Activated CD4-positive, alpha-beta T cell treated with anti-CD3 and anti-CD28 coated beads for 36 hours (primary cell): ENCODE measurements around the gene SPECC1L. TPM values are rescaled to one million over a fixed set of nuclear protein-coding genes. Genes with fewer than 3 reads are reported as not detected.
"Not testable (repeated sequence)": the region's sequence is repeated elsewhere in the genome, so short reads cannot be mapped to it uniquely, and the experiment has no call there.

Source experiments
- ATAC-seq: fragments of 200-7000 bp; cut with Tn5 transposase; one replicate; pipeline ENCODE4 v1.10.0; 2021; ENCODE audit warnings: mild to moderate bottlenecking, moderate library complexity
- CTCF ChIA-PET: fragments of 350-600 bp; sonication (Branson Sonifier 250); formaldehyde crosslinking; loops from one replicate; lab custom pipeline; 2021; ENCODE audit warnings: antibody characterized with exemption; lab: Charles Lee
- POLR2A ChIA-PET: fragments of 350-600 bp; sonication (Branson Sonifier 250); formaldehyde crosslinking; loops from one replicate; lab custom pipeline; 2021; ENCODE audit warnings: antibody characterized with exemption, inconsistent platforms; lab: Charles Lee
- DNase-seq: peaks from one replicate; pipeline ENCODE4 v3.0.0-alpha.2; 2020
- H3K27ac Mint-ChIP-seq: one replicate; pipeline ENCODE4 v1.8.0; 2021; ENCODE audit warnings: mixed read lengths
- H3K27me3 Mint-ChIP-seq: one replicate; pipeline ENCODE4 v1.8.0; 2021; ENCODE audit warnings: mixed read lengths
- H3K36me3 Mint-ChIP-seq: one replicate; pipeline ENCODE4 v1.8.0; 2021; ENCODE audit warnings: low read depth, mixed read lengths
- H3K4me1 Mint-ChIP-seq: one replicate; pipeline ENCODE4 v1.8.0; 2021; ENCODE audit warnings: mixed read lengths
- H3K4me3 Mint-ChIP-seq: one replicate; pipeline ENCODE4 v1.8.0; 2021; ENCODE audit warnings: mild to moderate bottlenecking, moderate library complexity, mixed read lengths
- H3K9me3 Mint-ChIP-seq: one replicate; pipeline ENCODE4 v1.8.0; 2021; ENCODE audit warnings: low read depth, mixed read lengths
- intact Hi-C, 2 experiments: fragments of 100-400 bp; cut with DNase I in 1 of 2; cut with micrococcal nuclease in 1 of 2; formaldehyde crosslinking; loops; one replicate each; pipeline versions ENCODE4 v1.14.2 to v1.15.1; 2022 to 2024; cut with DNase I, micrococcal nuclease
- total RNA-seq, 2 experiments: library from RNA; stranded (reverse); gene quantifications; one replicate each; pipeline ENCODE4 v1.2.3, GENCODE V29; 2021

Gene SPECC1L
- total RNA-seq, 2 experiments from 2014 or later: 31.5 to 38.2 TPM

DNA sequence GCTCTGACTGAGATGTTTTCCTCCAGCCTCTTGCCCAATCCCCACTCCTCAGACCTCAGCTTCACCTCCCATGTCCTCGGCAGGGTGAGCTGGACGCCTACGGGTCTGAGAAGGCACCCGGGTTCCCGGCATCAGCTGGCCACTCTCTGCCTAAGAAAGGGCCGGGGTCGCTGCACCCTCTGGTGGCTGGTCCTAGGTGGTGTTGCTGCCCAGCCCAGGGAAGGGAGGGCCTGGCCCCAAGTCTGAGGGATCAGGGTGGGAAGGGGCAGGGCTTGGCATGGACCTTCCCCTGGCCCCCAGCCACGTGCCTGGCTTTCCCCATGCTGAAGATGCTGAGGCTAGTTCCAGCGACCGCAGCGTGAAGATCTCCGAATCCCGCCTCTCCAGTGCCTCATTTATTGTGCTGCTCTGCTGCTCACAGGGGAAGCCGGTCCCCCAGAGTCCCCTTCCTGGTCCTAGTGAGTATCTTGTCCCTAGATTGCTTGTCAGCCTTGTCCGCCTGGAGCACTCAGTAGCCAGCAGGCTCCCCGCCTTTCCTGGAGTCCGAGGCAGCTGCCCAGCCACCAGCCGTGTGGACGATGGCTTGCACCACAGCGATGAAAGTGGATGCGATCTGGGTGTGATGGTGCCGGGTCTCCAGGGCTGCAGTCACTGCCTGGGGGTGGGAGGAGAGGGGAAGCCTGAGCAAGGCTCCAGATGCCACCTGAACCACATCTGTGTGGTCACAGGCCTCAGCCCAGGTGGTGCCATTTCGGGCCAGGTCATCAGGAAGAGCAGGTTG is 22.9 kb upstream of the SPECC1L start:
- ChIA-PET POLR2A (no interaction called here), CTCF (interaction anchor here (0.6 to 1.5 kb wide), 2 partner anchors 14 to 18 kb away, joined by 3 read pairs; no protein-coding TSS in a partner anchor)
- intact Hi-C loops: loop anchor here in 1 of 2 experiments (1.0 kb wide), 1 partner anchor 58 kb away; no protein-coding TSS in a partner anchor
- ATAC-seq (peak; percentile 86), DNase-seq (peak; percentile 74)
- Mint-ChIP-seq H3K36me3 (no peaks in the 10 kb centered on the region), H3K27me3 (no peaks in the 10 kb centered on the region), H3K9me3 (no peaks in the 10 kb centered on the region), H3K4me3 (no peak overlapping the region), H3K4me1 (peaks cover 17% of the 10 kb centered on the region), H3K27ac (no peak overlapping the region)

DNA sequence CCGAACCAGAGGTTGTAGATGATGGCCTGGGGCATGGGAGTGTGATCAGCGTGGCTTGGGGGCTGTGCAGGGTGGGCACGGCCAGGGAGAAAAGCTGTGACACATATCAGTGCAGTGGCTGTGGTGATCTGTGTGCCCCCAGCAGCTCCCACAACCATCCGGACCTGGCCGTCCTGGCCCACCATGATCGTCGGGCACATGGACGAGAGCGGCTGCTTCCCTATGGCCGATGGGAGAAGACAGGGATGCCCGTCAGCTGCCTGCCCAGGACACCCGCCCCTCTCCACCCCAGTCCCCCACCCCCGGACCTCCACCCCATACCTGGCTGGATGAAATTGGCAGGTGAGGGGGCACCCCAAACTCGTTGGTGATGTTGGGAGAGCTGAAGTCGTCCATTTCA is 22.0 kb upstream of the SPECC1L start:
- H3K9me3 Mint-ChIP-seq, DNase-seq, H3K4me1 Mint-ChIP-seq, H3K27ac Mint-ChIP-seq, H3K4me3 Mint-ChIP-seq, CTCF ChIA-PET, POLR2A ChIA-PET, H3K36me3 Mint-ChIP-seq, intact Hi-C loops, H3K27me3 Mint-ChIP-seq, ATAC-seq: not testable (repeated sequence)

DNA sequence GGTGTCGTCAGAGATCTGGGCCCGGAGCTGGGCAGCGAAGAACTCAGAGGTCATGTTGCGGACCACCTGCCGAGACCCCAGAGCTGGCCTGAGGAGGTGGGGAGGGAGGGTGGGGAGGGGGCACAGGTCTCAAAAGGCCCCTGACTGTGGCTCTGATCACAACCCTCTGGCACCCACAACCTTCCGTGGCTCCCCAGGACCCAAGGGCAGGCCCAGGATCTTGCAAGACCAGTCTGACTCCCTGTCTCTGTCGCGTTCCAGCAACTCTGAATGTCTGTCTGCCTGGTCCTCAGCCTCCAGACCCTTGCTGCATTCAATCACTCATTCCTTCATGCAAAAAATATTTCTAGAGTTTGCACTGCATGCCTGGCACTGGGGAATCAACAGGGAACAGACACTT is 21.2 kb upstream of the SPECC1L start:
- POLR2A ChIA-PET, intact Hi-C loops, ATAC-seq, CTCF ChIA-PET, H3K27ac Mint-ChIP-seq, H3K27me3 Mint-ChIP-seq, H3K4me3 Mint-ChIP-seq, DNase-seq, H3K9me3 Mint-ChIP-seq, H3K4me1 Mint-ChIP-seq, H3K36me3 Mint-ChIP-seq: not testable (repeated sequence)

DNA sequence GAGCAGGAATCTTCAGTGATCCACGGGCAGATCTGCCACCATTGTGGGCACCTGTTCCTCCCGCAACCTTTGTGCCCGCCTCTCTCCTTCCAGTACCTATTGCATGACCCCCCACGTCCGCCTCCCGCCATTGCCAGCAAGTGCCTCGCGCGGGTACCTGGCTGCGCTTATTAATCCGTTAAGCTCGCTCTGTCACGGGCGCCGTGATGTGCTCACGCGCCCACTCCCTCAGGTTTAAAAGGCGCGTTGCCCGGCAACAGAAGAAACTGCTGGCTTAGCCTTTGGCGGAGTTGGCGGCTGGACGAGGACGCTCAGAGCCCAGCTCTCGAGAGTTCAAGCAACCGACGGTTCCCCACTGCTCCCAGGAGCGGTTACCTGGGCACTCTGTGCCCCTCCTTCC is 19.3 kb upstream of the SPECC1L start:
- CTCF ChIA-PET, intact Hi-C loops, POLR2A ChIA-PET: not testable (repeated sequence)

DNA sequence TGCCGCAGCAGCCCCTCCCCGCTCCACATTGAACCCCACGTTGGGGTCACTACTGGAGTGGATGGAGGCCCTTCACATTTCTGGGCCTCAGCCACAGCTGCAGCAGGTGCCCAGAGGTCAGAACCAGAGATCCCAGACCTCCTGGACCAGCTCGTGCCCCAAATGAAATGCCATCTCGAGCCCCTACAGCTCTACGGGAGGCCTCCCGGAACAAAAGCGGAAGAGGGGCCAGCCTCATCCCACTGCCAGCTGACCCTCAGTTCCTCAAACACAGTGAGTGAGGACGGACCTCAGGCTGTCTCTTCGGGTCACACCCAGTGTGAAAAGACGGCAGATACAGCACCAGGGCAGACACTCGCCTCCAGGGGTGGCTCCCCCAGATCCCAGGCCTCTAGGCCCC is 17.5 kb upstream of the SPECC1L start:
- intact Hi-C loops, H3K27me3 Mint-ChIP-seq, POLR2A ChIA-PET, H3K36me3 Mint-ChIP-seq, ATAC-seq, H3K9me3 Mint-ChIP-seq, H3K27ac Mint-ChIP-seq, H3K4me3 Mint-ChIP-seq, DNase-seq, H3K4me1 Mint-ChIP-seq, CTCF ChIA-PET: not testable (repeated sequence)

More for the DNA sequence above, 19.3 kb upstream of the SPECC1L start:
- not testable (repeated sequence) for H3K4me3 Mint-ChIP-seq, H3K27ac Mint-ChIP-seq, ATAC-seq, DNase-seq, H3K4me1 Mint-ChIP-seq, H3K9me3 Mint-ChIP-seq, H3K36me3 Mint-ChIP-seq, H3K27me3 Mint-ChIP-seq

DNA sequence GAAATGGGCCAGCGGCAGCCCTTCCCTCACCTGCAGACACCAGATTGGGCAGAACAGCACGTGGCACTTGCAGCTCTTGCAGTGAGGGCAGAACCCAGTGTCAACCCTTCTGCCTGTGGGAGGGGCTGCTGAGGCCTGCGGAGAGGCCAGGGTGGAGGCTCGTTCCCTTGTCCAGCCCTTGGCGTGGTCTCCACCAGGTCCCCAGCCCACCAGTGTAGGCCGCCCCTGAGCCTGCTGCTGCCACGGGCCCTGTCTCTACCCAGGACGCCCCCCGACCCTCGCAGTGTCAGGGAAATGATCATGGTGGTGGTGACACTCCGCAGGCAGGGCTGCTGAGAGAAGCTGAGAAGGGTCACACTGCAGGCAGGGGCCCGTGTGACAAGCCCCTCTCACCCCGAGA is 14.5 kb upstream of the SPECC1L start:
- H3K36me3 Mint-ChIP-seq, H3K9me3 Mint-ChIP-seq, H3K27ac Mint-ChIP-seq, POLR2A ChIA-PET, ATAC-seq, DNase-seq, CTCF ChIA-PET, H3K4me3 Mint-ChIP-seq, H3K4me1 Mint-ChIP-seq, H3K27me3 Mint-ChIP-seq, intact Hi-C loops: not testable (repeated sequence)

DNA sequence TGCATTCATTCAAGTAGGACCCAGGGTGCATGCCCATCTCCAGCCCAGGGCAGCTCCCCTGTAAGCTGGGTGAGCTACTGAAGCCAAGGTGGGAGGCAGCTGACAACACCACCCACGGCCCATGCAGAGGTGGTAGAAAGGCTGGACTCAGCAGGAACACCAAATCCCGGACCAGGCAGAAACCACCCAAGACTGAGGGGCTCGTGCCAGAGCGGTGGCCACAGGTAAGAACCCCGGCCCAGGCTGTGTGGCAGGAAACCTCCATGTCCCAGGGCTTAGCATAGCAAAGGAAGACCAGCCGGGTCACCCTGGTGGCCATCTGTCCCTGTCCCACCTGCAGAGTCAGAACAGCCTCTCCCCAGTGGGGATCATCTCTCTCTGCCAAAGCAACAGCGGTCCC is 13.9 kb upstream of the SPECC1L start:
- H3K9me3 Mint-ChIP-seq, H3K27ac Mint-ChIP-seq, CTCF ChIA-PET, ATAC-seq, intact Hi-C loops, DNase-seq, H3K27me3 Mint-ChIP-seq, POLR2A ChIA-PET, H3K4me1 Mint-ChIP-seq, H3K36me3 Mint-ChIP-seq, H3K4me3 Mint-ChIP-seq: not testable (repeated sequence)

DNA sequence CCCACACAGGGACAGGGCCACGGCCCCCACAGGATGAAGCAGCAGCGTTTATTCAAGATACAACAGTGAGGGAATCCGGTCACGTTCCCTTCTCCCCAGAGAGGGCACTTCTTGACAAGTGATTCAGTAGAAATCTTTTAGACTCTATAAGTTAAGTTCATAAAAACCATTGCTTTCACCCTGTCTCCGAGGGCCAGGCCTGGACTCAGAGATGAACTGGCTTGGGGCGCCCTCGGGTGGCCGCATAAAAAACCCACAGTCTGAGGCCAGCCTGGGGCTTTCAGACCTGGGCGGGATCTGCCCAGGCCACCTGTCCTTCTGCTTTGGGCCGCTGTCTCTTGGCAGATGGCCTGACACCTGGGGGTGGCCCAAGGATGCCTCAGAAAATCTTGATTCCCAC is 11.2 kb upstream of the SPECC1L start:
- DNase-seq: peak; percentile 87
- H3K4me1 Mint-ChIP-seq, H3K27ac Mint-ChIP-seq, H3K27me3 Mint-ChIP-seq, POLR2A ChIA-PET, H3K4me3 Mint-ChIP-seq, intact Hi-C loops, H3K9me3 Mint-ChIP-seq, H3K36me3 Mint-ChIP-seq: not testable (repeated sequence)
- CTCF ChIA-PET: interaction anchor here (0.6 kb wide), 1 partner anchor 28 kb away, joined by 3 read pairs; no protein-coding TSS in a partner anchor
- peak; percentile 61 for ATAC-seq

DNA sequence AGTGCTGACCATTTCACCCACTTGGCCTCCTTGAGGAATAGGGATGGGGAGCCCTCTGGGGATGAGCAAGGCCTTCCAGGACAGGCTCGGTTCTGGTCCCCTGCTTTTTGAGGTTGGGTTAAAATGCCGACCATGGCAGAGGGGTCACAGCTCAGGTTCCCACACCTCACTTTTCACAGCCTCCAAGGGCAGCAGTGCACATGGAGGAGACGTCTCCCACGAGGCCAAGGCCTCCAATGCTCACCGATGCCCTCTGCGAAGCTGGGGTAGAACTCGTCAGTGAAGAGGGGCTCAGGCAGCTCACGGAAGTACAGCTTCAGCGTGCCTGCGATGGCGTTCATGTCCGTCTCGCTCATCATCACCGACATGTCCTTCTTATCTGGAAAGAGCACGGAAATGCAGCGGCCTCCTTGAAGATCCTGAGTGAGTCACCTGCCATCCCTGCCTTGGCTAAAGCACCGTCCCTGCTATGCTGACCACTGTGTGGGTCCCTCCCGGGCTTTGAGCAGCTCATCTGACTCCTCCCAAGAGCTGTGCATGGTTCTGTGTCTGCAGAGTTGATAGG is 8.4 kb upstream of the SPECC1L start:
- ATAC-seq, H3K27me3 Mint-ChIP-seq, H3K27ac Mint-ChIP-seq, POLR2A ChIA-PET, H3K4me3 Mint-ChIP-seq, intact Hi-C loops, H3K9me3 Mint-ChIP-seq, H3K4me1 Mint-ChIP-seq, H3K36me3 Mint-ChIP-seq, CTCF ChIA-PET, DNase-seq: not testable (repeated sequence)

DNA sequence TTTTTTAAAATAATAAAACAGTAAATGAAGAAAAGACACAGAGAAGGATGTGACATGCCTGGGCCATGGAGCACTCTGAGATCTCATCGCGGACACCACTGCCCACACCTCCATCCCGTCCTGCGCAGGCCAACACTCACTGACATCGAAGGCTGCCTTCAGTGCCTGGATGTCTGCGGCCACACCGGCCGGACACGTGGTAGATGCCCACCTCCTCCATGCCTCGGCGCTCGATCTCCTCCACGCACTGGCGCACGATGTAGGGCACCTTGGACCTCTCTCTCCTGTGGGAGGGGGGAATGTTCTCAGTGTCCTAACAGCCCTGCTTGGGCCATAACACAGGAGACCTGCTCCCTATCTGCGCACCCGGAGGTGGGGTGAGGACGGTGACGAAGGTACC is 7.2 kb upstream of the SPECC1L start:
- POLR2A ChIA-PET: not testable (repeated sequence)

DNA sequence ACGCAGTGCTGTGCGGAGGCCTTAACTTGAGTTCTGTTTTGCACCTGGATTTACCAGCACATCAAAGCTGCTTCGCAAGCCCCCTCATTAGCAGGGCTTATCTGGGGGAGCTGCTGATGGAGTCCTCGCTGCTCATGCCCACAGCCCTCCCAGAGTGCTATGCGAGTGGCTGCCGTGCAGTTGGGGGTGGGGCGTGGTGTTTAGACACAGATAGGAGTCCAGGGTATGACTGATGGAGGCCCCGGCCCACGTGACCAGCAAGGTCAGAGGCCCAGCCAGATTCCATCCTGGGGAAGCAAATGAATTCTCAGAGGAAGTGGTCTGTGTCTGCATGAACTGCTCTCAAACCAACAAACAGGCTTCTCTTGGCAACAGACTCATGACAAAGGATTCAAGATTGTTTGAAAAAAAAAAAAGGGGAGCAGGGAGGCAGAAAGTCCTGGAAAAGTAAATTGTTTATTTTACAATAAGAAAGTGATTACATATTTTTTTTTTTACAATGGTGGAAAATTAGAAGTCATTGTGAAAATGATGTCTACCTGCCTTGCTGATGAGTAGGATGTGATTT is 6.2 kb upstream of the SPECC1L start:
- H3K4me1 Mint-ChIP-seq, H3K27ac Mint-ChIP-seq, CTCF ChIA-PET, H3K4me3 Mint-ChIP-seq, H3K9me3 Mint-ChIP-seq, intact Hi-C loops, DNase-seq, POLR2A ChIA-PET, H3K27me3 Mint-ChIP-seq, H3K36me3 Mint-ChIP-seq, ATAC-seq: not testable (repeated sequence)

More for the DNA sequence above, 7.2 kb upstream of the SPECC1L start:
- DNase-seq, H3K4me1 Mint-ChIP-seq, H3K4me3 Mint-ChIP-seq, H3K36me3 Mint-ChIP-seq, ATAC-seq, H3K27ac Mint-ChIP-seq, H3K27me3 Mint-ChIP-seq, intact Hi-C loops, H3K9me3 Mint-ChIP-seq, CTCF ChIA-PET: not testable (repeated sequence)

DNA sequence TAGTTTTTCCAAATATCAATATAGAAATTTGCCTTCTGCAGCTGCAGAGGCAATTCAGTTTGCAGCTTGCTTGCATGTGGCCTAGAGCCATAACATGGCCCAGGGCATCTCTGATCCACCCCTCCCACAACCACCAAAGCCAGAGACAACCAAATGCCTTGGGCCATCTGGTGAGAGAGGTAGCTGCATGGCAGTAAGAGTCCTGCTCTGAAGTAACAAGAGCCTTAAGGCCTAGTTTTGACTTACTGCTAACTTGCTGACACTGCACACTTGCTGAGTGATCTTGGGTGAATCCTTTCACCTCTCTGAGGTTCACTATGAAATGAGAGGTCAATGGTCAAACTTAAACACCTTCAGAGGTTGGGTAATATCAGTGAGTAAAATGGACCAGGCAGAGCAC is 4.9 kb upstream of the SPECC1L start:
- CTCF ChIA-PET: no interaction called here
- Mint-ChIP-seq H3K36me3 (no peaks in the 10 kb centered on the region), H3K9me3 (no peaks in the 10 kb centered on the region), H3K27me3 (no peaks in the 10 kb centered on the region), H3K27ac (no peak overlapping the region), H3K4me1 (peaks cover 2% of the 10 kb centered on the region), H3K4me3 (no peak overlapping the region)
- ATAC-seq: no peak
- no peak for DNase-seq
- intact Hi-C loops: no loop called here
- POLR2A ChIA-PET: no interaction called here
